Esophagus (tissue), 2 donors: ENCODE results near the gene MPP3. TPM values are rescaled to one million over a fixed set of nuclear protein-coding genes. Genes with fewer than 3 reads are reported as not detected.
"Not testable (repeated sequence)": the region's sequence is repeated elsewhere in the genome, so short reads cannot be mapped to it uniquely, and the experiment has no call there.

Experiments used
- H3K27ac ChIP-seq, 2 donors: one replicate each; pipeline ENCODE4 v1.5.1; 2013; ENCODE audit warnings: low read depth in 2 of 2, mild to moderate bottlenecking in 2 of 2, inconsistent platforms in 1 of 2, low read length in 1 of 2, moderate library complexity in 1 of 2
- H3K27me3 ChIP-seq, 2 donors: one replicate each; pipeline ENCODE4 v1.6.1; 2013; ENCODE audit warnings: low read length in 2 of 2, control low read depth in 1 of 2, mild to moderate bottlenecking in 1 of 2; ENCODE audit not compliant: insufficient read depth in 2 of 2, control insufficient read depth in 1 of 2
- H3K36me3 ChIP-seq, 2 donors: one replicate each; pipeline ENCODE4 v1.6.1; 2013; ENCODE audit warnings: low read length in 1 of 2; ENCODE audit not compliant: control insufficient read depth in 2 of 2, insufficient read depth in 2 of 2
- H3K4me1 ChIP-seq, 2 donors: one replicate each; pipeline ENCODE4 v1.6.1; 2013; ENCODE audit warnings: low read length in 1 of 2; ENCODE audit not compliant: control insufficient read depth in 2 of 2, insufficient read depth in 2 of 2
- H3K4me3 ChIP-seq, 2 donors: one replicate each; pipeline ENCODE4 v1.5.1; 2013; ENCODE audit warnings: low read length in 2 of 2, mild to moderate bottlenecking in 2 of 2, low read depth in 1 of 2, moderate library complexity in 1 of 2
- H3K9me3 ChIP-seq, 2 donors: one replicate each; pipeline ENCODE4 v1.6.1; 2013; ENCODE audit warnings: mild to moderate bottlenecking in 2 of 2, low read depth in 1 of 2, low read length in 1 of 2, moderate library complexity in 1 of 2; ENCODE audit not compliant: control insufficient read depth in 2 of 2, insufficient read depth in 1 of 2
- WGBS, 2 donors: extraction: QIAGEN DNeasy Blood & Tissue Kit; methylation state at CpG; one replicate each; pipeline ENCODE4 v1.1.7; 2013; 5-methylcytosine and 5-hydroxymethylcytosine counted together
- polyA plus RNA-seq, 2 donors: library from polyadenylated mRNA; stranded (reverse); fragments of 200-250 nt; gene quantifications; one replicate each; pipeline ENCODE4 v1.2.3, GENCODE V29; 2013
- donor health status: healthy with polysubstance abuse.
- donor health status: Bipolar disorder and iron deficiency.

Gene MPP3
- polyA plus RNA-seq, 2 donors: 5.6 to 9.6 TPM

- Histone ChIP-seq H3K36me3 (no peaks in the 10 kb centered on the region), H3K27ac (no peak overlapping the region), H3K4me1 (peaks cover 2 to 5% of the 10 kb centered on the region in 2 donors), H3K4me3 (no peak overlapping the region), H3K27me3 (no peaks in the 10 kb centered on the region), H3K9me3 (no peaks in the 10 kb centered on the region)
- 79 to 80% methylated on average over 3 of the region's 3 CpGs for WGBS, 2 donors
These were observed 42.7 kb upstream of the MPP3 start for GRCh38 chr17:43875476-43876147.

DNA sequence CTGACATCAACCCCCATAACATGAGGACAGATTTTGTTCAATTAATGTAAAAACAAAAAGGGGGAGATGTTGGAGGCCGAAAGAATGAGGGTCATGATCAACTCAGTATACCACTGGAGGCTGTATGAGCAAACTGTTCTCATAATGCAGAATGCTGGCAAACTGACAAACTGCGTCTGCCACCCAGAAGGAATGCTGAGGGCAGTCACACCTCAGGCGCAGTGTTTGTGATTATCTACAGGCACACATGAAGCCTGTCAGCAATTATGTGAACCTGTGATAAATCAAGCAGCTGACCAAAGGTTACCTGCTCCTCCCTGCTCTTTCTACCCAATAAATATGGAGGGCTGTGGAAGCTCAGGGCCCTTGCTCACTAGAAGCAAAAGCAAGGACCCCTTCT, 41.3 kb upstream of the MPP3 start:
- Histone ChIP-seq H3K4me3 (no peak overlapping the region), H3K27ac (no peak overlapping the region), H3K27me3 (no peaks in the 10 kb centered on the region), H3K9me3 (no peaks in the 10 kb centered on the region), H3K4me1 (peaks cover 2 to 3% of the 10 kb centered on the region in 2 donors), H3K36me3 (no peaks in the 10 kb centered on the region)
- WGBS, 2 donors: 56 to 75% methylated on average over 3 of the region's 3 CpGs

DNA sequence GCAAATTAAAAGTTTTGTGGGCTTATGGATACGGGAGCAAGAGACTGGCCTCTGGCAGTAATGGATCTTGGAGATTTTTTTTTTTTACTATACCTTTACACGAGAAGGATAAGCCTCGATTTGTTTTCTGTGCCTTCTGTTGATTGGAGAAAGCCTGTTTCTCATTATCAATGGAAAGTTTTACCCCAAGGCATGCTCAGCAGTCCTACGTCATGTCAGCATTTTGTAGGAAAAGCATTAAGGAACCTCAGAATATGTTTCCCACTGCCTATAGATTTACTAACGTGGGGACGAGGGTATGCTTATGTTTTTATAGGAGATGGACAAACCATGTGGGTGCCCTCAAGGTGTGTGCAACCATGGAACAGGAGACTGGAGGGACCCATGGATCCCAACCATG, 40.9 kb upstream of the MPP3 start:
- WGBS, 2 donors: 69 to 73% methylated on average over 6 of the region's 6 CpGs

GRCh38 chr17:43873091-43873490, 40.1 kb upstream of the MPP3 start:
- WGBS, 2 donors: 63 to 72% methylated on average over 5 of the region's 5 CpGs
- Histone ChIP-seq H3K9me3 (no peaks in the 10 kb centered on the region), H3K27ac (no peak overlapping the region), H3K36me3 (no peaks in the 10 kb centered on the region), H3K4me1 (no peaks in the 10 kb centered on the region), H3K27me3 (no peaks in the 10 kb centered on the region), H3K4me3 (no peak overlapping the region)

More for the DNA sequence above, 40.9 kb upstream of the MPP3 start:
- H3K27ac ChIP-seq: no peak overlapping the region
- no peak overlapping the region for H3K4me3 ChIP-seq
- H3K27me3 ChIP-seq: no peaks in the 10 kb centered on the region
- no peaks in the 10 kb centered on the region for H3K9me3 ChIP-seq
- no peaks in the 10 kb centered on the region for H3K36me3 ChIP-seq
- peaks cover under 1 to 2% of the 10 kb centered on the region in 2 donors for H3K4me1 ChIP-seq

DNA sequence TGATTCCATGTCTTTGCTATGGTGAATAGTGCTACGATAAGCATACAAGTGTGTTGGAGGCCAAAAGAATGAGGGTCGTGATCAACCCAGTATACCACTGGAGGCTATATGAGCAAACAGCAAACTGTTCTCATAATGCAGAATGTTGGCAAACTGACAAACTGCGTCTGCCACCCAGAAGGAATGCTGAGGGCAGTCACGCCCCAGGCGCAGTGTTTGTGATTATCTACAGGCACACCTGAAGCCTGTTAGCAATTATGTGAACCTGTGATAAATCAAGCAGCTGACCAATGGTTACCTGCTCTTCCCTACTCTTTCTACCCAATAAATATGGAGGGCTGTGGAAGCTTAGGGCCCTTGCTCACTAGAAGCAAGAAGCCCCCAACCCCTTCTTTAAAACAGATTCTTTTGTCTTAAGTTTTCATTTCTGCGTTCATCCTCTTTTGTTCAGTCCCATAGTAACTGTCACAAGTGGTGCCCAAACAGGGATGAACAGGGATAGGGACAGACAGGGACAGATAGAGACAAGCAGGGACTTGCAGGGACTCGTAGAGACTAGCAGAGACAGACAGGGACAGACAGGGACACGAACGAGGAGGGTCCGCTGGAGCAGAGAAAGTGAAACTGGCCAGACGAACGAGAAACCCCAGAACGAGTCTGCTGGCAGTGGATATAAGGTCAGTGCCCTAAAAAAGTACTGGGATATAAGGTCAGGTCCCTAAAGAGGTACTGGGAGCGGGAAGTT, 39.2 kb upstream of the MPP3 start:
- Histone ChIP-seq H3K4me3 (no peak overlapping the region), H3K9me3 (no peaks in the 10 kb centered on the region), H3K27ac (no peak overlapping the region), H3K27me3 (no peaks in the 10 kb centered on the region), H3K36me3 (no peaks in the 10 kb centered on the region), H3K4me1 (no peaks in the 10 kb centered on the region)
- WGBS, 2 donors: 45 to 53% methylated on average over 14 of the region's 14 CpGs

DNA sequence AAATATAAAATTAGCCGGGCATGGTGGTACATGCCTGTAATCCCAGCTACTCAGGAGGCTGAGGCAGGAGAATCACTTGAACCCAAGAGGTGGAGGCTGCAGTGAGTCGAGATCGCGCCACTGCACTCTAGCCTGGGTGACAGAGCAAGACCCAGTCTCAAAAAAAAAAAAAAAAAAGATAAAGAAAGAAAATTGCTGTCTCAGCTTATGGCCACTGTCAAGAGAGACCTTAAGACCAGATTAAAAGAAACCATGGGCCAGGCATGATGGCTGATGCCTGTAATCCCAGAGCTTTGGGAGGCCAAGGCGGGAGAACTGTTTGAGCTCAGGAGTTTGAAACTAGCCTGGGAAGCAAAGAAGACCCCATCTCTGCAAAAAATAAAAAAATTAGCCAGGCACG, 36.1 kb upstream of the MPP3 start:
- not testable (repeated sequence) for H3K36me3 ChIP-seq, H3K27me3 ChIP-seq, H3K27ac ChIP-seq, H3K4me3 ChIP-seq, H3K4me1 ChIP-seq, H3K9me3 ChIP-seq
- WGBS, 2 donors: 70 to 85% methylated on average over 6 of the region's 6 CpGs

DNA sequence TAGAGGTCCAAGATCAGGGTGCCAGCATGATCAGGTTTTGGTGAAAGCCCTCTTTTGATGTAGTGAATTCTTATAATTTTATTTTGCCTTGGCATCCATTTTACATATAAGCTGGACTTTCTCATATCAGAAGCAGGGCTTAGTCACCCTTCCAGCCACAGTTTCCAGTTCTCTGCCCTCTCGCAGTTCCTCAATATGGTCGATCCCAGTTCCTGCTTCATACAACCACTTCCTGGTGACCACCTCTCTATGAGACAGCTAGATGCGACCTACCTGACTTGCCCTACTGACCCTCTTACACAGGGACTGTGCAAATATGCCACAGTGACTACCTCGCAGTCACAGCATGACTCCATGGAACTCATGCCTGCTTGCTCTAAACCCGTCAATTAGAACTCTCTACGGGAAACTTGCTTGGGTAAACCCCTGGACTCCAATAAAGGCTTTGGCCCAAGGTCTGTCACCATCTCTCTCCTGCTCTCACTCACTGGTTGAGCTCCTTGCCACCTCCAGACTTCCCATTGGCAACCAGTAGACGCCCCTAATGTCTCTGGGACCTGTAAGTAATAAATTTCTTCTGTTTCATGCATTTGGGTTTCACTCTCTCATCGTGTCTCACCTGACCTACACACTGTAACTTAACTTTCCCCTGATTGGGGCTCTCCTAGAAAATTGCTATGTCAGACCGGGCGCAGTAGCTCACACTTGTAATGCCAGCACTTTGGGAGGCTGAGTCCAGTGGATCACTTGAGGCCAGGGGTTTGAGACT, 35.5 kb upstream of the MPP3 start:
- Histone ChIP-seq H3K27me3 (no peaks in the 10 kb centered on the region), H3K27ac (no peak overlapping the region)
- WGBS, 2 donors: 85 to 88% methylated on average over 10 of the region's 10 CpGs

DNA sequence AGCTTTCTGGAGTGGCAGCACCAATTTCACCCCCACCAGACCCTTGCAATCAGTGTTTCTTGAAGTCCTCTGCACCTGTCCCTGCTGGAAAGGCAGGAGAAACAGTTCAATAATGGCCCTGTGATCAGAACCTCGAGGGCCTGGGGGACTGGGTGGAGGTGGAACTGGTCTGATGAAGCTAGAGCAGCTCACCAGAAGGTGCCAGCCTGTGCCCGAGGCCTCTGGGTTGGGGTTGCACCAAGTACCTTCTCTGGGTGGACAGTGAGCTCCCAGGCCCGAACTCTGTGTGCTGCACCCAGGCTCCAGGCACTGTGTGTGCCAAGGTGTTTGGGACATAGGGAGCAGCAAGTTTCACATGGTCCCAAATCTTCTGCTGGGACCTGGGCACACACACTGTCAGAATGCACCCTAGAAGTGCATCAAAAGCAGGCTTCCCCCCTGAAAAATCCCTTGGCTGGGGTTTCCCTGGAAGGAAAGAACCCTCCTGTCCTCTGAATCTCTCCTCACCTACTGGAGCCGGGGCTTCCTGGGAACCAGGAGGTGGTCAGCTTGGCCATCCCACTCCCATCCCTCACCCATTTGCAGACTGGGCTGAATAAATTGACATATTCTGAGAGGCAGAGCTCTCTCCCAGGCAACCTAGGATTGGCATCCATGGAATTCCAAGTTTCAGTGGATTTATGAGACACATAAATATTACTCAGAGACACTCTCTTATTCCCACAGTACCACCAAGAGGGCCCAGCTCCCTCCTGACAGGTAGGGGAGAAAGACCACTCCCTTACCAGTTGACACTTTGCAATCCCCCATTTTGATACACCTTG, 31.4 kb upstream of the MPP3 start:
- Histone ChIP-seq H3K4me1 (peaks cover 2 to 3% of the 10 kb centered on the region in 2 donors), H3K4me3 (no peak overlapping the region), H3K36me3 (no peaks in the 10 kb centered on the region), H3K9me3 (no peaks in the 10 kb centered on the region), H3K27ac (no peak overlapping the region), H3K27me3 (no peaks in the 10 kb centered on the region)
- WGBS, 2 donors: 70 to 72% methylated on average over 4 of the region's 4 CpGs

More for the DNA sequence above, 35.5 kb upstream of the MPP3 start:
- Histone ChIP-seq H3K4me1 (no peaks in the 10 kb centered on the region), H3K36me3 (no peaks in the 10 kb centered on the region), H3K9me3 (no peaks in the 10 kb centered on the region), H3K4me3 (no peak overlapping the region)

DNA sequence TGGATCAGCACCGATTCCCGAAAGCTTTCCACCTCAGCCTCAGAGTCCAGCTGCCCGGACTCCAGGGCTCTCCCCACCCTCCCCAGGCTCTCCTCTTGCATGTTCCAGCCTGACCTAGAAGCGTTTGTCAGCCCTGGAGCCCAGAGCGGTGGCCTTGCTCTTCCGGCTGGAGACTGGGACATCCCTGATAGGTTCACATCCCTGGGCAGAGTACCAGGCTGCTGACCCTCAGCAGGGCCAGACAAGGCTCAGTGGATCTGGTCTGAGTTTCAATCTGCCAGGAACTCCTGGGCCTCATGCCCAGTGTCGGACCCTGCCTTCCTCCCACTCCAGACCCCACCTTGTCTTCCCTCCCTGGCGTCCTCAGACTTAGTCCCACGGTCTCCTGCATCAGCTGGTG, 29.0 kb upstream of the MPP3 start:
- no peak overlapping the region for H3K27ac ChIP-seq
- no peaks in the 10 kb centered on the region for H3K36me3 ChIP-seq
- WGBS, 2 donors: 78 to 84% methylated on average over 9 of the region's 9 CpGs
- H3K4me1 ChIP-seq: peaks cover 2 to 3% of the 10 kb centered on the region in 2 donors
- H3K9me3 ChIP-seq: peaks cover 0 to 2% of the 10 kb centered on the region in 2 donors
- no peaks in the 10 kb centered on the region for H3K27me3 ChIP-seq
- no peak overlapping the region for H3K4me3 ChIP-seq
